Measurements from ENCODE around the gene PAX8. TPM values are rescaled to one million over a fixed set of nuclear protein-coding genes. Genes with fewer than 3 reads are reported as not detected.
"Not testable (repeated sequence)": the region's sequence is repeated elsewhere in the genome, so short reads cannot be mapped to it uniquely, and the experiment has no call there.

Gene PAX8
- total and polyA plus RNA-seq, 7 donors, result 0.41 to 10.8 (median 0.93) TPM; not detected in 1

DNA sequence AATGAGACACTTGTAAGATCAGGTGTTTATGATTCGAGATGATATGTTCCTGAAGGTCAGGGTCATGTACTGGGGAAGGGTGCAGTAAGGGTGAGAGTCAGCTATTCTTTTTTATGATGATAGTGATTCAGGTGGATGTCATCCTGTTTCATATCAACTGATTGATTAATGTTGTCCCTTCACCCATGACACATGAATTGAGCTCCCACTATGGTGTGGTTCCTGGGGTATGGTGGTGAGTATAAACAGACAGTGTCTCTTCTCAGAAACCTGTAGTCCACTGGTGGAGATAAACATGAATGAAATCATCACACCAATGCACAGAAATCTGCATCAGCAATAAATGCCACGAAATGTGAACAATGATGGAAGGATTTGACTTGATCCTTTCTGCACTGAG lies 37.4 kb upstream of the PAX8 start:
- TF ChIP-seq POLR2A (IDR thresholded peaks at IDR 0.05), result no peak
- TF ChIP-seq, protein P1, sequence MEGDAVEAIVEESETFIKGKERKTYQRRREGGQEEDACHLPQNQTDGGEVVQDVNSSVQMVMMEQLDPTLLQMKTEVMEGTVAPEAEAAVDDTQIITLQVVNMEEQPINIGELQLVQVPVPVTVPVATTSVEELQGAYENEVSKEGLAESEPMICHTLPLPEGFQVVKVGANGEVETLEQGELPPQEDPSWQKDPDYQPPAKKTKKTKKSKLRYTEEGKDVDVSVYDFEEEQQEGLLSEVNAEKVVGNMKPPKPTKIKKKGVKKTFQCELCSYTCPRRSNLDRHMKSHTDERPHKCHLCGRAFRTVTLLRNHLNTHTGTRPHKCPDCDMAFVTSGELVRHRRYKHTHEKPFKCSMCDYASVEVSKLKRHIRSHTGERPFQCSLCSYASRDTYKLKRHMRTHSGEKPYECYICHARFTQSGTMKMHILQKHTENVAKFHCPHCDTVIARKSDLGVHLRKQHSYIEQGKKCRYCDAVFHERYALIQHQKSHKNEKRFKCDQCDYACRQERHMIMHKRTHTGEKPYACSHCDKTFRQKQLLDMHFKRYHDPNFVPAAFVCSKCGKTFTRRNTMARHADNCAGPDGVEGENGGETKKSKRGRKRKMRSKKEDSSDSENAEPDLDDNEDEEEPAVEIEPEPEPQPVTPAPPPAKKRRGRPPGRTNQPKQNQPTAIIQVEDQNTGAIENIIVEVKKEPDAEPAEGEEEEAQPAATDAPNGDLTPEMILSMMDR (IDR thresholded peaks at IDR 0.05), result no peak
- no peak for TF ChIP-seq EP300 (IDR thresholded peaks at IDR 0.05)
- no peak for TF ChIP-seq POLR2AphosphoS5 (IDR thresholded peaks at IDR 0.05)
- H3K27ac ChIP-seq, result no peak overlapping the region
- no peaks in the 10 kb centered on the region for H3K27me3 ChIP-seq
- no peaks in the 10 kb centered on the region for H3K9me3 ChIP-seq
- no peak for DNase-seq
- intact Hi-C loops (cut with DNase I), result no loop called here
- WGBS, 2 donors, result 74 to 82% methylated on average over 2 of the region's 2 CpGs
- no peaks in the 10 kb centered on the region for H3K4me1 ChIP-seq
- no peak overlapping the region for H3K4me3 ChIP-seq
- H3K36me3 ChIP-seq, result no peaks in the 10 kb centered on the region

DNA sequence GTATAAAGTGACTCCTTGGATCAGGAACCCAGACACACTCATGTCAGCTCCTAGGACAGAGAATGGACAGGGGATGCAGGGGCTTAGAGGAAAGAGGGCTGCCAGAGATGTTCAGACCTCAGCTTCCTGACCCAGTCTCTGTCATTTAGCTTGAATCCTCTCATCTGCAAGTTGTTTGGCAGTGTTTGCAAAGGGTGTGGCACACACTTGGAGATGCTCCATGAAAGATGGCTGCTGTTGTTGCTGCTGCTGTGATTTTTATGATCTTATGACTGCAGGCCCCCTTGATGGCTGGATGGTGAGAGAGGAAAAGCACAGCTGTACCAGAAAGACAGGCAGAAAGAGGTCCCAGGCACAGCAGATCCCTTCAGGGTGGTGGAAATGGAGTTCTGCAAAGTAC lies 35.9 kb upstream of the PAX8 start:
- intact Hi-C loops (cut with DNase I); H3K4me1 ChIP-seq; H3K27ac ChIP-seq; H3K27me3 ChIP-seq; H3K9me3 ChIP-seq; DNase-seq; H3K4me3 ChIP-seq; H3K36me3 ChIP-seq: not testable (repeated sequence)

DNA sequence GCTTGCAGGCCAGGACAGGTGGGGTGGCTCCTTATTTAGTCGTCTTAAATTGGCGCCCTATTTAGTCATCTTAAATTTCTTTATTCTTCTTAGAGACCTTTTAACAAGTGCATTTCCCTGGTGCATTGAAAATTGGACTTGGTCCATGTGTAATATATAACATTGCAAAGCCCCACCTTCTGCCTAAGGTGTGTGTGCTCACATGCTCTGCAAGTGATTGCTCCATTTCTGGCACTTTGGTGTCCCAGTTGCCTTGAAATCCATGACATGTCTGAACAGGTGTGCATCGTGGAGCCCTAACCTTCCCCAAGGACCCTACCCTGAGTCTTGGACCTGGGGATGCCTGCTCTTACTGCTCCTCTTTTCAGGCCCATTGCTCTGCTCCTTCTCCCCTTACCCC lies 35.5 kb upstream of the PAX8 start:
- 13 to 74% methylated on average over 3 of the region's 3 CpGs for WGBS, 2 donors
- H3K36me3 ChIP-seq; H3K27ac ChIP-seq; H3K4me1 ChIP-seq; DNase-seq; H3K4me3 ChIP-seq; H3K27me3 ChIP-seq; intact Hi-C loops (cut with DNase I); H3K9me3 ChIP-seq: not testable (repeated sequence)

DNA sequence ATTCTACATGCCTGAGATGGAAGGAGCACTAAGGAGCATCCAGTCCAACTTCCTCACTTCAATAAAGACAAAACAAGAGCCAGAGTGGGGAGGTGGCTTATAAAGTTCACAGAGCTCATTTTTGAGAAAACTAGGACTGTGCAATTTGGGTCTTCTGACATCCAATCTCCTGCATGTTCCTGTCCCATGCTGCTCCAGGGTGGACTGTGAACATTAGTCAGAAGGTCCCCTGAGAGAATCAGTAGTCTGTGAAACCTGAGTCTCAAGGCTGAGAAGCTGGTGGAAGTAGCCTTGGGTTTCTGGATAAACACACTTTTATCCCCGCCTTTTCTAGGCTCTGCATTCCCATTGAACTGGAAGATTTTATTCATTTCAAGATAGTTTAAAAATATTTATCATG lies 33.1 kb upstream of the PAX8 start:
- DNase-seq; intact Hi-C loops (cut with DNase I); H3K4me3 ChIP-seq; H3K36me3 ChIP-seq; H3K4me1 ChIP-seq; H3K27ac ChIP-seq; H3K27me3 ChIP-seq; H3K9me3 ChIP-seq: not testable (repeated sequence)
- WGBS, 2 donors, result 91 to 96% methylated on average over 1 of the region's 1 CpG

DNA sequence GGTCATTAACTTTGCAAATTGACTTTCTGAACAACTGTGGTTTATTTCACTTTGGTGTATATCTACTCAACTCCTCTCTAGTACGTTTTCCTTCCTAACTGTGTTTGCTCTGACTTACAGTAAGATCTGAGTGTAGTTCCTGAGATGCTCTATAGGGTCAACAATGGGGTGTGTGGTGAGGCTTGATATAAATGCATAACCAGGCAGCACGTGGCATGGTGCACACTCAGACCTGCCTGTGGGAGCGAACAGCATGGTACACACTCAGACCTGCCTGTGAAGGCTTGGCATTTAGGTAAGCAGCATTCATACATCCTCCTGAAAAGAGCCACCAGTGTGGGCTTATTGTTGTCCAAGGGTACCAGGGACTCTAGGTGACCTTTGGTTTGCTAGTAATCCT lies 32.5 kb upstream of the PAX8 start:
- 44 to 65% methylated on average over 3 of the region's 3 CpGs for WGBS, 2 donors
- intact Hi-C loops (cut with DNase I); H3K27me3 ChIP-seq; H3K36me3 ChIP-seq; H3K27ac ChIP-seq; H3K9me3 ChIP-seq; H3K4me3 ChIP-seq; H3K4me1 ChIP-seq; DNase-seq: not testable (repeated sequence)

DNA sequence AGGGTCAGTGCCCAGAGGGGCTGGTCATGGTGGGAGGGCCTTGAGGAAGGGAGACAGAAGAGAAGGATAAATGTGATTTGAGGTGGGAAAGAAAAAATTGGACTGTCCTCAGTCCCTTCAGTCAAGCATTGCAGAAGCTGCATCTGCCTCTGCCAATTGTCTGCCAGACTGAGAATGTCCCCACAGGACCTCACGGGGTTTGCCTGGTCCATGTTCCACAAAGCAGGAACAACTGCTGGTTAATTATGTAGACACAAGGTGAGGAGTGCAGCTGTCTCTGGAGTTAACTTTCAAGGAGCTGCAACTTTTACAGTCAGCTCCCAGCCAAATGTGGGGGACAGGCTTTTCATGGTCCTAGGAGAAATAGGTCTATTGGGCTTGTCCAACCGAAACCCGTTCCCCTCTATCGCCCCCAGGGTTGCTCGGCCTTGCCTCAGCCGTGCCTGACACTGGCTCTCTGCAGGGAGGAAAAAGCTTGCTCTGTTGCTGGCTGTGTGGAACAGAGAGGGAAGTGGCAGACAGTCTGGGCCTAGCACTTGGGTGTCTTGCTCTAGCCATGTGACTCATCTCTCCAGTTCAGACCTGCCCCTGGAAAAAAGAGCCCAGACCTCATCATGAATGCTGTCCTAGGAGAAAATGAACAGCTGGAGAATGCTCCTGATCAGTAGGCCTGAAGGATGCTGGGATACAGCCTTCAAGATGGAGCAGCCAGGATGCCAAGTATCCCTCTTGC lies 31.1 kb upstream of the PAX8 start:
- Histone ChIP-seq H3K4me3 (no peak overlapping the region), H3K27me3 (no peaks in the 10 kb centered on the region), H3K27ac (no peak overlapping the region), H3K4me1 (no peaks in the 10 kb centered on the region), H3K9me3 (no peaks in the 10 kb centered on the region), H3K36me3 (no peaks in the 10 kb centered on the region)
- TF ChIP-seq EP300 (IDR thresholded peaks at IDR 0.05), result no peak
- TF ChIP-seq POLR2A (IDR thresholded peaks at IDR 0.05), result no peak
- TF ChIP-seq, protein P1 (IDR thresholded peaks at IDR 0.05), result no peak
- TF ChIP-seq POLR2AphosphoS5 (IDR thresholded peaks at IDR 0.05), result no peak
- 70 to 84% methylated on average over 6 of the region's 6 CpGs for WGBS, 2 donors
- intact Hi-C loops (cut with DNase I), result no loop called here
- no peak for DNase-seq

DNA sequence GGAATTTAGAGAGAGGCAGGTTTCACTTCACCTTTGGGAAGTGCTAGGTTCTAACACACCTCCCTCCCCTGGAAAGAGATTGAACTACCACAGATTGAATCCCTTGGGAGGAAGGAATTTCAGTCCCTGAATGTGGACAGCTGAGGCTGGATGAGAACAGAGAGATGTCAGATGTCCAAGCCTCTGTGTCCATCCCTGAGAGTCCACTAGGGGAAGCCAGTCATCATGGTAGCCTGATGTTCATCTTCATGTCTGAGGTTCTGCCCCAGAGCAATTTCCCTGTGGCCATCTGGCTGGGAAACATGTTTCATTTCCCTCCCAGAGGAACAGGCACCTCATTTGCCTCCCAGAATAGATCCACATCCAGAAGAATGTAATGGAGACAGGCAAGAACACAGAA lies 30.1 kb upstream of the PAX8 start:
- H3K4me3 ChIP-seq; DNase-seq; H3K9me3 ChIP-seq; H3K27ac ChIP-seq; H3K27me3 ChIP-seq; H3K36me3 ChIP-seq; H3K4me1 ChIP-seq; intact Hi-C loops (cut with DNase I): not testable (repeated sequence)

DNA sequence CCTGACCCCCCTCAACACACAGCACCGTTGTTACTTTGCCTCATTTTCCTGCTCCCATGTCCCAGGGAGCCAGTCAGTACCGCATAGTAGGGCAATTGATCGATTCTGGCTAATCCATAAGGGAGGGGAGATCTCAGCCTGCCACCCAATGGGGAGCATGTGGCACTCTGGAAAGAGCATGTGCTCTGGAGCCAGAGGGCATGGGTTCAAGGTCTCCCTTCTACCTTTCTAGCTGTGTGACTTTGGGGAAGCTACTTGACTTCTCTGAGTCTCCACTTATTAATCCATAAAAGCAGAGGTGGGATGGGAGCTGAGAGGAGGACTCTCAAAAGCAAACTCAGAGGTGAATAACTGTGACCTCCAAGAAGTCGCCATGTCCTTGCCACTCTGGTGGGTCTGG lies 27.5 kb upstream of the PAX8 start:
- DNase-seq; H3K27ac ChIP-seq; H3K36me3 ChIP-seq; intact Hi-C loops (cut with DNase I); H3K4me3 ChIP-seq; H3K4me1 ChIP-seq; H3K9me3 ChIP-seq; H3K27me3 ChIP-seq: not testable (repeated sequence)
- 78 to 87% methylated on average over 4 of the region's 4 CpGs for WGBS, 2 donors

DNA sequence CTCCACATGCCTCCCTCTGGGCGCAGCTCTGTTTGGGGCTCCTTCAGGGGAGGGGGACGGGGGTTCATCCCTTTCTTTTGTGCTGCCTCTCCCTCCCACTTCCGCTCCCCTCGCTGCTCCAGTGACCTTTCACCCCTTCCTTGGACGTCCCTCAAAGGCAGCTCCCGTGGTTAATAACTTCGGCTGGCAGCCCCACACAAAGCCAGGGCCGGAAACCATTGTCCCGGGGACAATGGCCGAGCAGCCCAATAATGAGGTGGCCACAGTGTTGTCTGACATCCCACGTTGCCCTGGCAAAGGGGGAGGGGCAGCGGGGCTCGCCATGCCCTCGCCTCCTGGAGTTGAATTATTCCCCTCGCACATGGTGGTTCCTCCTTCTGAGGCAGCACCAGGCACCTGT lies 27.0 kb upstream of the PAX8 start:
- H3K27ac ChIP-seq; intact Hi-C loops (cut with DNase I): not testable (repeated sequence)
- 62 to 71% methylated on average over 15 of the region's 15 CpGs for WGBS, 2 donors

More for the DNA sequence above, 27.0 kb upstream of the PAX8 start:
- not testable (repeated sequence) for H3K27me3 ChIP-seq, H3K4me3 ChIP-seq, DNase-seq, H3K4me1 ChIP-seq, H3K36me3 ChIP-seq, H3K9me3 ChIP-seq
